UCSD-AML1 (cell line): ENCODE results near the gene MAMLD1.
"Not testable (repeated sequence)": the region's sequence is repeated elsewhere in the genome, so short reads cannot be mapped to it uniquely, and the experiment has no call there.

Experiments used
- DNase-seq: peaks from one replicate; lab custom pipeline; 2025; ENCODE audit not compliant: unreplicated experiment; lab: John Stamatoyannopoulos, UW

The MAMLD1 gene

GRCh38 chrX:150362599-150363481 is at the start of gene MAMLD1:
Gene MAMLD1 (plus strand): TSS chrX:150363317. CDS start chrX:150445517, 82,200 bp downstream.
- peak; percentile 55 for DNase-seq

GRCh38 chrX:150313514-150313913 is 49.6 kb upstream of the MAMLD1 start:
- no peak for DNase-seq

- no peak for DNase-seq
Measured at GRCh38 chrX:150314186-150314585, 48.9 kb upstream of the MAMLD1 start.

- DNase-seq = no peak
Measured at GRCh38 chrX:150316564-150316963, 46.6 kb upstream of the MAMLD1 start.

- no peak for DNase-seq
Measured at GRCh38 chrX:150323020-150323419, 40.1 kb upstream of the MAMLD1 start.

GRCh38 chrX:150324035-150324728 is 38.9 kb upstream of the MAMLD1 start:
- no peak for DNase-seq

GRCh38 chrX:150324919-150325318 is 38.2 kb upstream of the MAMLD1 start:
- no peak for DNase-seq

- no peak for DNase-seq
Measured at GRCh38 chrX:150326541-150327247, 36.4 kb upstream of the MAMLD1 start.

GRCh38 chrX:150329282-150329681 is 33.8 kb upstream of the MAMLD1 start:
- DNase-seq = no peak

GRCh38 chrX:150329868-150330267 is 33.2 kb upstream of the MAMLD1 start:
- no peak for DNase-seq

- DNase-seq = no peak
Measured at GRCh38 chrX:150332023-150332422, 31.1 kb upstream of the MAMLD1 start.

- no peak for DNase-seq
Measured at GRCh38 chrX:150334100-150334499, 29.0 kb upstream of the MAMLD1 start.

GRCh38 chrX:150334981-150335380 is 28.1 kb upstream of the MAMLD1 start:
- no peak for DNase-seq

- no peak for DNase-seq
Measured at GRCh38 chrX:150337026-150337425, 26.1 kb upstream of the MAMLD1 start.

- DNase-seq = no peak
Measured at GRCh38 chrX:150337536-150337935, 25.6 kb upstream of the MAMLD1 start.

- DNase-seq = no peak
Measured at GRCh38 chrX:150338615-150339014, 24.5 kb upstream of the MAMLD1 start.

- DNase-seq = no peak
Measured at GRCh38 chrX:150339736-150340135, 23.4 kb upstream of the MAMLD1 start.

GRCh38 chrX:150340326-150340725 is 22.8 kb upstream of the MAMLD1 start:
- DNase-seq = not testable (repeated sequence)

GRCh38 chrX:150347471-150347870 is 15.6 kb upstream of the MAMLD1 start:
- DNase-seq = no peak

GRCh38 chrX:150348365-150348764 is 14.8 kb upstream of the MAMLD1 start:
- DNase-seq = no peak

GRCh38 chrX:150352114-150352513 is 11.0 kb upstream of the MAMLD1 start:
- DNase-seq = no peak

- no peak for DNase-seq
Measured at GRCh38 chrX:150352581-150352980, 10.5 kb upstream of the MAMLD1 start.
